Endothelial cell of umbilical vein (primary cell): ENCODE data around the gene CTSK.

Source experiments
- EZH2 ChIP-seq: IDR thresholded peaks from 2 replicates; pipeline ENCODE4 v1.6.1; 2012; ENCODE audit warnings: borderline replicate concordance, low read depth, mild to moderate bottlenecking, moderate library complexity, low read length, inconsistent platforms; ENCODE audit not compliant: severe bottlenecking
- FOS ChIP-seq: IDR thresholded peaks from 2 replicates; pipeline ENCODE4 v1.6.1; 2011; ENCODE audit warnings: mild to moderate bottlenecking, low read length, moderate library complexity, borderline replicate concordance; ENCODE audit not compliant: insufficient read depth
- GATA2 ChIP-seq: IDR thresholded peaks from 2 replicates; pipeline ENCODE4 v1.7.0; 2011; ENCODE audit warnings: low read depth, mild to moderate bottlenecking, moderate library complexity, mixed read lengths, low read length; ENCODE audit not compliant: insufficient read length, insufficient read depth
- JUN ChIP-seq: IDR thresholded peaks from 2 replicates; pipeline ENCODE4 v1.6.1; 2011; ENCODE audit warnings: borderline replicate concordance, low read depth; ENCODE audit not compliant: insufficient read length, insufficient read depth
- MYC ChIP-seq: IDR thresholded peaks from one replicate; pipeline ENCODE4 v1.6.1; 2011; ENCODE audit warnings: mild to moderate bottlenecking, low read depth, low read length
- POLR2A ChIP-seq: IDR thresholded peaks from 2 replicates; pipeline ENCODE4 v1.6.1; 2012; ENCODE audit warnings: low read depth, mild to moderate bottlenecking, control low read depth, low read length
- POLR2AphosphoS5 ChIP-seq: IDR thresholded peaks from 2 replicates; pipeline ENCODE4 v1.6.1; 2012; ENCODE audit warnings: low read depth, mild to moderate bottlenecking, control low read depth, low read length, moderate library complexity; ENCODE audit not compliant: insufficient read depth
- TF ChIP-seq, protein P1 (sequence below), 2 donors: IDR thresholded peaks; 1 replicate in 1 of 2; 2 replicates in 1 of 2; pipeline ENCODE4 v1.5.1; 2011; ENCODE audit warnings: low read length in 2 of 2, mild to moderate bottlenecking in 2 of 2, moderate library complexity in 2 of 2, control low read depth in 1 of 2, inconsistent platforms in 1 of 2, low read depth in 1 of 2; ENCODE audit not compliant: insufficient read depth in 1 of 2; ENCODE audit errors: extremely low read depth in 1 of 2

DNA sequence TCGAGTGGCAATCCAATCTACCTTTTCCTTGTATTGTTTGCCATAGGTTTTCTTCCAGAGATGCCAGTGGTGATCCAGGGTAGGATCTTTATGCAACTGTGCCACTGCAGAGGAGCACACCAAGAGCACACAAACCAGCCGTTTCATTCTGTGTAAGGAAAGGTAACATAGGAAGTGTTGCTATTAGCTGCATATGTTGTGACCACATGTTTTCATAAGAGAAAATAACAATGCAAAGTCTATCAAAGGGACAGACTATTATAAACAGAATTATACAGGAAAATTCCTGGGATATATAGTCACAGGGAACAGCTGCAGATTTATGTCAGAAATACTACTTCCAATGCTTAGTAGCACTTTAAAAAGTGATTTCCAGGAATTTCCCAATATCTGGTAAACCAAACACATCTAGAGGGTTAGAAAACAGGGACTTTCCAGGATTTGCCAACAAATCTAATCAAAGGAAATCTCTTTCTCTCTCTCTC, 43.4 kb downstream of the CTSK start:
- TF ChIP-seq, protein P1, sequence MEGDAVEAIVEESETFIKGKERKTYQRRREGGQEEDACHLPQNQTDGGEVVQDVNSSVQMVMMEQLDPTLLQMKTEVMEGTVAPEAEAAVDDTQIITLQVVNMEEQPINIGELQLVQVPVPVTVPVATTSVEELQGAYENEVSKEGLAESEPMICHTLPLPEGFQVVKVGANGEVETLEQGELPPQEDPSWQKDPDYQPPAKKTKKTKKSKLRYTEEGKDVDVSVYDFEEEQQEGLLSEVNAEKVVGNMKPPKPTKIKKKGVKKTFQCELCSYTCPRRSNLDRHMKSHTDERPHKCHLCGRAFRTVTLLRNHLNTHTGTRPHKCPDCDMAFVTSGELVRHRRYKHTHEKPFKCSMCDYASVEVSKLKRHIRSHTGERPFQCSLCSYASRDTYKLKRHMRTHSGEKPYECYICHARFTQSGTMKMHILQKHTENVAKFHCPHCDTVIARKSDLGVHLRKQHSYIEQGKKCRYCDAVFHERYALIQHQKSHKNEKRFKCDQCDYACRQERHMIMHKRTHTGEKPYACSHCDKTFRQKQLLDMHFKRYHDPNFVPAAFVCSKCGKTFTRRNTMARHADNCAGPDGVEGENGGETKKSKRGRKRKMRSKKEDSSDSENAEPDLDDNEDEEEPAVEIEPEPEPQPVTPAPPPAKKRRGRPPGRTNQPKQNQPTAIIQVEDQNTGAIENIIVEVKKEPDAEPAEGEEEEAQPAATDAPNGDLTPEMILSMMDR (IDR thresholded peaks at IDR 0.05; ENCODE audit: extremely low read depth in 1 of 2, insufficient read depth in 1 of 2, low read depth in 1 of 2, low read length in 2 of 2): no peak
- TF ChIP-seq POLR2A (no peak), EZH2 (no peak), JUN (peak; percentile 86), POLR2AphosphoS5 (no peak), MYC (no peak), GATA2 (no peak), FOS (no peak)
